ENCODE results near the gene PYGB. TPM values are rescaled to one million over a fixed set of nuclear protein-coding genes. Genes with fewer than 3 reads are reported as not detected.

PYGB gene
- total RNA-seq, 1 experiment from 2014 or later, result 435 TPM

- no peak for DNase-seq (ENCODE audit: unreplicated experiment)
- ChIA-PET POLR2A (interaction anchor here (1.4 to 2.2 kb wide), 3 partner anchors 11 to 39 kb away, joined by 3 to 8 read pairs (median 4); no protein-coding TSS in a partner anchor), CTCF (interaction anchor here (1.3 to 1.6 kb wide), 2 partner anchors 10 to 191 kb away, joined by 3 to 5 read pairs; no protein-coding TSS in a partner anchor)
- Mint-ChIP-seq H3K27ac (ENCODE audit: low read depth, unreplicated experiment) (no peak overlapping the region), H3K9me3 (ENCODE audit: unreplicated experiment) (no peaks in the 10 kb centered on the region), H3K36me3 (ENCODE audit: insufficient read depth, unreplicated experiment) (peaks cover 25% of the 10 kb centered on the region), H3K27me3 (ENCODE audit: insufficient read depth, unreplicated experiment) (no peaks in the 10 kb centered on the region), H3K4me3 (ENCODE audit: unreplicated experiment) (no peak overlapping the region), H3K4me1 (ENCODE audit: insufficient read depth, unreplicated experiment) (peaks cover 16% of the 10 kb centered on the region)
- intact Hi-C loops (cut with micrococcal nuclease), result no loop called here
- TF ChIP-seq CTCF (IDR thresholded peaks at IDR 0.05; ENCODE audit: unreplicated experiment), result no peak
- no TSS peak for BruUV-seq (replicated peaks)
These were observed 39.8 kb upstream of the PYGB start for GRCh38 chr20:25207960-25208534.

- no TSS peak for BruUV-seq (replicated peaks)
- no peak for TF ChIP-seq CTCF (IDR thresholded peaks at IDR 0.05; ENCODE audit: unreplicated experiment)
- ChIA-PET CTCF (interaction anchor here (1.0 to 2.3 kb wide), 2 partner anchors 13 to 38 kb away, joined by 4 to 12 read pairs; no protein-coding TSS in a partner anchor), POLR2A (interaction anchor here (1.4 kb wide), 1 partner anchor 13 kb away, joined by 4 read pairs; no protein-coding TSS in a partner anchor)
- Mint-ChIP-seq H3K27me3 (ENCODE audit: insufficient read depth, unreplicated experiment) (no peaks in the 10 kb centered on the region), H3K9me3 (ENCODE audit: unreplicated experiment) (no peaks in the 10 kb centered on the region), H3K27ac (ENCODE audit: low read depth, unreplicated experiment) (no peak overlapping the region), H3K36me3 (ENCODE audit: insufficient read depth, unreplicated experiment) (peaks cover 25% of the 10 kb centered on the region), H3K4me1 (ENCODE audit: insufficient read depth, unreplicated experiment) (peaks cover 7% of the 10 kb centered on the region), H3K4me3 (ENCODE audit: unreplicated experiment) (no peak overlapping the region)
- no peak for DNase-seq (ENCODE audit: unreplicated experiment)
- intact Hi-C loops (cut with micrococcal nuclease), result no loop called here
These were observed 38.5 kb upstream of the PYGB start for GRCh38 chr20:25209400-25209799.

GRCh38 chr20:25209911-25210310 is 38.0 kb upstream of the PYGB start:
- Mint-ChIP-seq H3K4me3 (ENCODE audit: unreplicated experiment) (no peak overlapping the region), H3K36me3 (ENCODE audit: insufficient read depth, unreplicated experiment) (peaks cover 24% of the 10 kb centered on the region), H3K4me1 (ENCODE audit: insufficient read depth, unreplicated experiment) (peaks cover 6% of the 10 kb centered on the region), H3K27me3 (ENCODE audit: insufficient read depth, unreplicated experiment) (no peaks in the 10 kb centered on the region), H3K9me3 (ENCODE audit: unreplicated experiment) (no peaks in the 10 kb centered on the region), H3K27ac (ENCODE audit: low read depth, unreplicated experiment) (no peak overlapping the region)
- no peak for DNase-seq (ENCODE audit: unreplicated experiment)
- no TSS peak for BruUV-seq (replicated peaks)
- ChIA-PET CTCF (interaction anchor here (1.0 to 2.3 kb wide), 2 partner anchors 13 to 37 kb away, joined by 4 to 12 read pairs; no protein-coding TSS in a partner anchor), POLR2A (interaction anchor here (1.2 to 2.3 kb wide), 4 partner anchors 8 to 40 kb away, joined by 3 to 9 read pairs (median 4); no protein-coding TSS in a partner anchor)
- no peak for TF ChIP-seq CTCF (IDR thresholded peaks at IDR 0.05; ENCODE audit: unreplicated experiment)
- intact Hi-C loops (cut with micrococcal nuclease), result no loop called here

DNA sequence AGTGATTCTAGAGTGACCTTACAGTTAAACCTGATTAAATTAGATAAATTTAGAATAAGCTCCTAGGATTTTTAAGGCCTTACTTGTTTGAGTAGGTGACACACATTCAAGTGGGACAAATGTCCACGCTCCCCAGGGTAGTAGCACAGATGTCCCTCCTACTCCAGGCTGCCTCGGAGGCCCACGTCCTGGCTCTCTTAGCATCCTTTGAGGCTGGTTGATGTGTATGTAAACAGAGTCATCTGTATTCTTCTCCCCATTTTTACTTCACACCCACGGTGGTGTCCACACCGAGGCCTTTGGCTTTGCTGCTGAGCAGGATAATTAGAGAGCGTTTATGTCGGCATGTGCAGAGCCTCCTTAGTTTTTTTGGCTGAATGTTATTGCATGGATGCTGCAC is 36.6 kb upstream of the PYGB start:
- DNase-seq (ENCODE audit: unreplicated experiment), result no peak
- no peak for TF ChIP-seq CTCF (IDR thresholded peaks at IDR 0.05; ENCODE audit: unreplicated experiment)
- intact Hi-C loops (cut with micrococcal nuclease), result no loop called here
- BruUV-seq (replicated peaks), result no TSS peak
- CTCF ChIA-PET, result interaction anchor here (0.6 to 2.3 kb wide), 4 partner anchors 10 to 217 kb away, joined by 3 to 12 read pairs (median 4); no protein-coding TSS in a partner anchor
- H3K27ac Mint-ChIP-seq (ENCODE audit: low read depth, unreplicated experiment), result no peak overlapping the region
- H3K4me1 Mint-ChIP-seq (ENCODE audit: insufficient read depth, unreplicated experiment), result no peaks in the 10 kb centered on the region
- H3K4me3 Mint-ChIP-seq (ENCODE audit: unreplicated experiment), result no peak overlapping the region
- no peaks in the 10 kb centered on the region for H3K27me3 Mint-ChIP-seq (ENCODE audit: insufficient read depth, unreplicated experiment)
- H3K36me3 Mint-ChIP-seq (ENCODE audit: insufficient read depth, unreplicated experiment), result peaks cover 34% of the 10 kb centered on the region
- POLR2A ChIA-PET, result interaction anchor here (0.7 to 2.3 kb wide), 8 partner anchors 10 to 217 kb away, joined by 3 to 9 read pairs (median 4); no protein-coding TSS in a partner anchor
- no peaks in the 10 kb centered on the region for H3K9me3 Mint-ChIP-seq (ENCODE audit: unreplicated experiment)

Data from MCF 10A (cell line).